ENCODE measurements around the gene SLIT1.

Gene SLIT1

DNA sequence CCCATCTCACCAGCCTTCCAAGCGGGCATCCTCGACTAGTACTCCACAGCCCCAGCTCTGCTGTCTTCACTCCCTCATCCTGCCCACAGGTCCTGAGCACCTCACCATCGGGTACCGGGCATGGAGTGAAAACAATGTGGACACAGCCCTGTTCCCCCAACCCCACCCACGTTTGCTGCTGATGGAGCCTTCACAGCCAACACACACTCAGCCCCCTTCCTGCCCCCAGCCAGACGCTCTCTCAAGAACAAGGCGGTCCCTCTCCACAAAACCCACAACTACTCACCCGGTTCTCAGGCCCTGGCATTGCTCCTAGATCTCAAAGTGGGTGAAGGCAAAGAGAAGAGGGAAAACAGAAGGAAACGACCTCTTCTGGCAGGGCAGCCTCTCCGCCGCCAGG lies 56.1 kb downstream of the SLIT1 start:
- Histone ChIP-seq H4K8ac (ENCODE audit: low read depth, low read length) (no peak overlapping the region), H3K79me1 (ENCODE audit: low read depth, low read length) (no peaks in the 10 kb centered on the region), H3K4ac (ENCODE audit: low read length) (no peak overlapping the region), H3K27me3 (ENCODE audit: control insufficient read depth in 3 of 3, insufficient read depth in 3 of 3, low read depth in 1 of 3, low read length in 3 of 3) (no peaks in the 10 kb centered on the region), H3K36me3 (replicated peaks in 1 of 2; ENCODE audit: control insufficient read depth in 2 of 2, insufficient read depth in 2 of 2, low read length in 2 of 2) (no peaks in the 10 kb centered on the region), H2AK5ac (ENCODE audit: low read depth, low read length) (no peak overlapping the region), H3K14ac (ENCODE audit: low read length) (peak overlapping the region; percentile 22), H2BK12ac (ENCODE audit: low read length) (peak overlapping the region; percentile 18), H2BK15ac (ENCODE audit: low read length) (no peak overlapping the region), H3K4me2 (ENCODE audit: insufficient read depth, low read length, poor library complexity, severe bottlenecking) (no peak overlapping the region), H3K4me3 (ENCODE audit: low read length in 2 of 2) (peak overlapping the region in 1 of 2 donors; percentile 7), H3K9ac (ENCODE audit: low read depth, low read length, poor library complexity) (no peak overlapping the region), H2AFZ (ENCODE audit: low read length) (no peak overlapping the region), H3K27ac (replicated peaks; ENCODE audit: low read length) (no peak overlapping the region), H4K91ac (ENCODE audit: low read depth, low read length, poor library complexity) (no peak overlapping the region), H3K9me3 (replicated peaks in 1 of 2; ENCODE audit: control insufficient read depth in 2 of 2, insufficient read depth in 1 of 2, low read depth in 1 of 2, low read length in 2 of 2) (no peaks in the 10 kb centered on the region), H2BK120ac (ENCODE audit: low read depth, low read length) (no peak overlapping the region), H3K4me1 (ENCODE audit: control insufficient read depth in 2 of 2, insufficient read depth in 1 of 2, low read depth in 1 of 2, low read length in 2 of 2) (peaks cover 18 to 42% of the 10 kb centered on the region in 2 donors), H3K18ac (ENCODE audit: low read length) (no peak overlapping the region), H2BK5ac (ENCODE audit: low read length) (no peak overlapping the region), H3K23ac (ENCODE audit: low read depth, low read length, poor library complexity) (no peak overlapping the region)
- no peak for DNase-seq (ENCODE audit: low spot score)
- WGBS, 2 donors (ENCODE audit: extremely low coverage in 2 of 2, insufficient read length in 2 of 2, insufficient replicate concordance in 1 of 2), result no CpG with 5 or more reads among the region's 11 CpGs

DNA sequence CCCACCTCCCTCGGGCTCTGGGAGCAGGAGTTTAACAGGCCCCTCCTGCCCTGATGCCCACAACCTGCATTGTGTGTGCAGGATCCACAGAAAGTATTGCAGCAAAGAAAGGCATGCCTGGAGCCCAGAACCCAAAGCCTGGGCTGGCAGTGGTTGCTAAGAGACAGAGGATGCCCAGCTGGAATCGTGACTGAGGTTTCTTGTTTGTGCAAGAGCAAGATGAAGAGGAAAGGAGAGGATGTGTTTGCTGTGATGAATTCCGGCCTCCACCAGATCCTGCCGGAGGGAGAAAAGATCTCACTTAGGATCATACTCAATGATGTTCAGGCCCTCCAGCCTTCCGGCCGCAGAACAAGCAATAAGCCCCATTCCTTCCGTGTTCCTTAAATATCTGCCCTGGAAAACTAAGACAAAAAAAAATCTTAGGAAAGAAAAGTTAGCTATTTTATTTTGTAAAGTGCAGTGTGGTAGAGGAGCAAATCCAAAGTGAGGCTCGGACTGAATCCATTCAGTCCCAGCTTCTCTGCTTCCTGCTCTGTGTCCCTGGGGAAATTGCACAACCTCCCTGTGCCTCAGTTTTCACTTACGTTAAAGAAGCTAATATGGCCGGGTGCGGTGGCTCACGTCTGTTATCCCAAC lies 57.1 kb downstream of the SLIT1 start:
- no CpG with 5 or more reads among the region's 12 CpGs for WGBS, 2 donors (ENCODE audit: extremely low coverage in 2 of 2, insufficient read length in 2 of 2, insufficient replicate concordance in 1 of 2)
- Histone ChIP-seq H3K4me2 (ENCODE audit: insufficient read depth, low read length, poor library complexity, severe bottlenecking) (no peak overlapping the region), H3K27ac (replicated peaks; ENCODE audit: low read length) (no peak overlapping the region)

DNA sequence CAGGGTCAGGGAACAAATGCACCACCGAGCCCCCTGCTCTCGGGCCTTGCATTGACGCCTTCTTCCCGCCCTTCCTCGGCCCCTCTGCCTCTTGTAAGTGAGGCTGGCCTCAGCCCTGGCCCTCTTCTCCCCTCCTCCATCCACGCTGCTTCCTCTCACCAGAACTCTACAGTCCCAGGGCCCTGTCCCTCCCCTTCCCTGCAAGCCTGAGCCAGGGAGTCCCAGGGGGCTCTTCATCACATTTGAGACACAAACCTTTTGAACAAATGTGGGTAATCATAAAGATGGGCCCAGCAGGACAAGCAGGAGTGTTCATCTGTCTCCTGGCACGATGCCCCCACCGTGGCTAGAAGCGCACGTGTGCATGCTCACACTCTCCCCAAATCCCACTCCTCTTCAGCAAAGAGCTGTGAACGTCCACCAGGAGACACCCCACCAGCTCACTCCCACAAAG lies 57.7 kb downstream of the SLIT1 start:
- Histone ChIP-seq H3K4ac (ENCODE audit: low read length) (no peak overlapping the region), H3K9ac (ENCODE audit: low read depth, low read length, poor library complexity) (peak overlapping the region; percentile 77), H3K9me3 (replicated peaks in 1 of 2; ENCODE audit: control insufficient read depth in 2 of 2, insufficient read depth in 1 of 2, low read depth in 1 of 2, low read length in 2 of 2) (no peaks in the 10 kb centered on the region), H4K91ac (ENCODE audit: low read depth, low read length, poor library complexity) (no peak overlapping the region), H3K18ac (ENCODE audit: low read length) (peak overlapping the region; percentile 70), H2AFZ (ENCODE audit: low read length) (peak overlapping the region; percentile 68), H3K14ac (ENCODE audit: low read length) (no peak overlapping the region), H2AK5ac (ENCODE audit: low read depth, low read length) (peak overlapping the region; percentile 53), H3K4me2 (ENCODE audit: insufficient read depth, low read length, poor library complexity, severe bottlenecking) (no peak overlapping the region), H3K27me3 (ENCODE audit: control insufficient read depth in 3 of 3, insufficient read depth in 3 of 3, low read depth in 1 of 3, low read length in 3 of 3) (no peaks in the 10 kb centered on the region), H3K4me3 (ENCODE audit: low read length in 2 of 2) (no peak overlapping the region), H3K27ac (replicated peaks; ENCODE audit: low read length) (no peak overlapping the region), H2BK120ac (ENCODE audit: low read depth, low read length) (peak overlapping the region; percentile 50), H3K79me1 (ENCODE audit: low read depth, low read length) (no peaks in the 10 kb centered on the region), H3K23ac (ENCODE audit: low read depth, low read length, poor library complexity) (no peak overlapping the region), H2BK12ac (ENCODE audit: low read length) (no peak overlapping the region), H4K8ac (ENCODE audit: low read depth, low read length) (no peak overlapping the region), H2BK15ac (ENCODE audit: low read length) (peak overlapping the region; percentile 64), H2BK5ac (ENCODE audit: low read length) (no peak overlapping the region), H3K36me3 (replicated peaks in 1 of 2; ENCODE audit: control insufficient read depth in 2 of 2, insufficient read depth in 2 of 2, low read length in 2 of 2) (no peaks in the 10 kb centered on the region), H3K4me1 (ENCODE audit: control insufficient read depth in 2 of 2, insufficient read depth in 1 of 2, low read depth in 1 of 2, low read length in 2 of 2) (peaks cover 8 to 35% of the 10 kb centered on the region in 2 donors)
- no CpG with 5 or more reads among the region's 11 CpGs for WGBS, 2 donors (ENCODE audit: extremely low coverage in 2 of 2, insufficient read length in 2 of 2, insufficient replicate concordance in 1 of 2)
- no peak for DNase-seq (ENCODE audit: low spot score)

More for the DNA sequence above, 57.1 kb downstream of the SLIT1 start:
- Histone ChIP-seq H3K23ac (ENCODE audit: low read depth, low read length, poor library complexity) (no peak overlapping the region), H3K4me1 (ENCODE audit: control insufficient read depth in 2 of 2, insufficient read depth in 1 of 2, low read depth in 1 of 2, low read length in 2 of 2) (peaks cover 8 to 41% of the 10 kb centered on the region in 2 donors), H2BK15ac (ENCODE audit: low read length) (no peak overlapping the region), H2AK5ac (ENCODE audit: low read depth, low read length) (no peak overlapping the region), H2AFZ (ENCODE audit: low read length) (peak overlapping the region; percentile 68), H3K18ac (ENCODE audit: low read length) (no peak overlapping the region), H3K27me3 (ENCODE audit: control insufficient read depth in 3 of 3, insufficient read depth in 3 of 3, low read depth in 1 of 3, low read length in 3 of 3) (no peaks in the 10 kb centered on the region), H3K9me3 (replicated peaks in 1 of 2; ENCODE audit: control insufficient read depth in 2 of 2, insufficient read depth in 1 of 2, low read depth in 1 of 2, low read length in 2 of 2) (no peaks in the 10 kb centered on the region), H4K8ac (ENCODE audit: low read depth, low read length) (no peak overlapping the region), H3K79me1 (ENCODE audit: low read depth, low read length) (no peaks in the 10 kb centered on the region), H3K36me3 (replicated peaks in 1 of 2; ENCODE audit: control insufficient read depth in 2 of 2, insufficient read depth in 2 of 2, low read length in 2 of 2) (no peaks in the 10 kb centered on the region), H4K91ac (ENCODE audit: low read depth, low read length, poor library complexity) (no peak overlapping the region), H2BK120ac (ENCODE audit: low read depth, low read length) (peak overlapping the region; percentile 50), H2BK5ac (ENCODE audit: low read length) (no peak overlapping the region), H3K4me3 (ENCODE audit: low read length in 2 of 2) (no peak overlapping the region), H2BK12ac (ENCODE audit: low read length) (no peak overlapping the region), H3K14ac (ENCODE audit: low read length) (no peak overlapping the region), H3K9ac (ENCODE audit: low read depth, low read length, poor library complexity) (peak overlapping the region; percentile 77), H3K4ac (ENCODE audit: low read length) (no peak overlapping the region)
- no peak for DNase-seq (ENCODE audit: low spot score)

DNA sequence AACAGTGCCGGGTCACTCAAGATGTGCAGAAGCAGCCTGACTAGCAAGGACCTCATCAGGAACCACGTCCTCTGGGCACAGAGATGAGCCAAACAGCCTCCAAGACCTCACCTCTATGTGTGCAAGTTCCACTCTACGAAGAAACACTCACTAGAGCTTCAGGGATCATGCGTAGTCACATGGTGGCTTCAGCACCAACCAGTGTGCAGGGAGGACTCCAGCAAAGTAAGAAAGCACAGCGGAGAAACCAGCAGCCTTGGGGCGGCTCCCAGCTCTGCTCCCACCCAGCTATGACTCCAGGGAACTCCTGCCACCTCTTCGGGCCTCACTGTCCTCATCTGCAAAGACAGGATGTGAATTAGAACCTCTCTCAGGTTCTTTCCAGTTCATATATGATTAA lies 58.2 kb downstream of the SLIT1 start:
- Histone ChIP-seq H3K18ac (ENCODE audit: low read length) (no peak overlapping the region), H3K79me1 (ENCODE audit: low read depth, low read length) (no peaks in the 10 kb centered on the region), H2AK5ac (ENCODE audit: low read depth, low read length) (no peak overlapping the region), H3K4me2 (ENCODE audit: insufficient read depth, low read length, poor library complexity, severe bottlenecking) (no peak overlapping the region), H3K4me3 (ENCODE audit: low read length in 2 of 2) (peak overlapping the region in 1 of 2 donors; percentile 48), H3K9ac (ENCODE audit: low read depth, low read length, poor library complexity) (peak overlapping the region; percentile 70), H2BK15ac (ENCODE audit: low read length) (no peak overlapping the region), H4K91ac (ENCODE audit: low read depth, low read length, poor library complexity) (no peak overlapping the region), H2BK120ac (ENCODE audit: low read depth, low read length) (no peak overlapping the region), H3K27ac (replicated peaks; ENCODE audit: low read length) (no peak overlapping the region), H2BK5ac (ENCODE audit: low read length) (no peak overlapping the region), H3K4me1 (ENCODE audit: control insufficient read depth in 2 of 2, insufficient read depth in 1 of 2, low read depth in 1 of 2, low read length in 2 of 2) (peaks cover 8 to 32% of the 10 kb centered on the region in 2 donors), H3K27me3 (ENCODE audit: control insufficient read depth in 3 of 3, insufficient read depth in 3 of 3, low read depth in 1 of 3, low read length in 3 of 3) (no peaks in the 10 kb centered on the region), H2BK12ac (ENCODE audit: low read length) (no peak overlapping the region), H3K36me3 (replicated peaks in 1 of 2; ENCODE audit: control insufficient read depth in 2 of 2, insufficient read depth in 2 of 2, low read length in 2 of 2) (no peaks in the 10 kb centered on the region), H4K8ac (ENCODE audit: low read depth, low read length) (no peak overlapping the region), H3K23ac (ENCODE audit: low read depth, low read length, poor library complexity) (no peak overlapping the region), H3K14ac (ENCODE audit: low read length) (no peak overlapping the region), H3K4ac (ENCODE audit: low read length) (no peak overlapping the region), H3K9me3 (replicated peaks in 1 of 2; ENCODE audit: control insufficient read depth in 2 of 2, insufficient read depth in 1 of 2, low read depth in 1 of 2, low read length in 2 of 2) (no peaks in the 10 kb centered on the region), H2AFZ (ENCODE audit: low read length) (peak overlapping the region; percentile 68)
- DNase-seq (ENCODE audit: low spot score), result no peak
- no CpG with 5 or more reads among the region's 7 CpGs for WGBS, 2 donors (ENCODE audit: extremely low coverage in 2 of 2, insufficient read length in 2 of 2, insufficient replicate concordance in 1 of 2)
